Right lobe of liver (tissue), 6 donors: ENCODE results near the gene NUP93. TPM values are rescaled to one million over a fixed set of nuclear protein-coding genes. Genes with fewer than 3 reads are reported as not detected.

Source experiments
- ATAC-seq, 4 donors: fragments of 200-7000 bp; cut with Tn5 transposase; one replicate each; pipeline ENCODE4 v1.9.1; 2020; ENCODE audit warnings: mild to moderate bottlenecking in 4 of 4, moderate library complexity in 4 of 4
- DNase-seq, 3 donors: peaks; one replicate each; pipeline ENCODE4 v3.0.0-alpha.2; 2020
- H3K27ac ChIP-seq, 3 donors: fragments of 200-600 bp; one replicate each; pipeline ENCODE4 v1.8.0; 2022
- H3K27me3 ChIP-seq, 2 donors: fragments of 200-600 bp; one replicate each; pipeline ENCODE4 v1.8.0; 2022
- H3K36me3 ChIP-seq, 4 donors: fragments of 200-600 bp; sonication (generic) in 1 of 4; one replicate each; pipeline versions ENCODE4 v1.5.1 to v1.8.0; 2017 to 2022; ENCODE audit warnings: control low read depth in 1 of 4
- H3K4me1 ChIP-seq, 4 donors: fragments of 200-600 bp; sonication (generic) in 1 of 4; one replicate each; pipeline versions ENCODE4 v1.5.1 to v1.8.0; 2017 to 2022; ENCODE audit warnings: control low read depth in 1 of 4
- H3K4me3 ChIP-seq, 3 donors: fragments of 200-600 bp; one replicate each; pipeline ENCODE4 v1.8.0; 2022
- H3K9me3 ChIP-seq, 4 donors: fragments of 200-600 bp; sonication (generic) in 1 of 4; one replicate each; pipeline versions ENCODE4 v1.5.1 to v1.8.0; 2017 to 2022; ENCODE audit warnings: control low read depth in 1 of 4
- POLR2A ChIP-seq: fragments of 450-650 bp; IDR thresholded peaks from one replicate; pipeline ENCODE4 v1.6.1; 2017; ENCODE audit warnings: antibody characterized with exemption, mild to moderate bottlenecking
- WGBS: methylation state at CpG from one replicate; pipeline ENCODE4 v1.1.6; 2018; ENCODE audit warnings: low coverage, low lambda C conversion rate; ENCODE audit not compliant: insufficient coverage; ENCODE audit errors: missing lambda C conversion rate; 5-methylcytosine and 5-hydroxymethylcytosine counted together
- intact Hi-C, 2 donors: fragments of 100-400 bp; cut with DNase I; formaldehyde crosslinking; loops; one replicate each; pipeline versions ENCODE4 v1.11.2 to v1.14.1; 2022
- total RNA-seq, 6 experiments: library from RNA; depleted of rRNA in 2 of 6; stranded (reverse); fragments of >200 nt in 2 of 6; fragmentation: NEBNext Ultra II Directional in 3 of 6; extraction: Animal tissue kit (Norgen Biotek cat#: 25700) in 3 of 6; gene quantifications; one replicate each; pipeline versions ENCODE4 v1.1.0 to v1.2.4, GENCODE V29; 2016 to 2023
- TF ChIP-seq, protein P1 (sequence below), 4 donors: fragments of 200-600 bp in 3 of 4; fragments of 450-650 bp in 1 of 4; IDR thresholded peaks; one replicate each; pipeline versions ENCODE4 v1.5.1 to v1.8.0; 2016 to 2022; ENCODE audit warnings: antibody characterized with exemption in 4 of 4, mild to moderate bottlenecking in 2 of 4
- donor health status: DM: no; HTN: yes; CAD: no.
- donor health status: DM: no; HTN: no; CAD: no.
- donor health status: DM: no; HTN: no; CAD: no.
- donor health status: DM: no; HTN: yes; CAD: no.
- donor health status: DM: no; HTN: yes; CAD: no.

The NUP93 gene
- total RNA-seq, 6 experiments from 2014 or later = 8.3 to 17.0 (median 12.8) TPM

GRCh38 chr16:56879276-56879675, 149.3 kb downstream of the NUP93 start:
- Histone ChIP-seq H3K4me3 (no peak overlapping the region), H3K27ac (no peak overlapping the region), H3K36me3 (no peaks in the 10 kb centered on the region), H3K9me3 (no peaks in the 10 kb centered on the region), H3K27me3 (no peaks in the 10 kb centered on the region), H3K4me1 (no peaks in the 10 kb centered on the region)
- 54% methylated on average over 2 of the region's 9 CpGs for WGBS
- intact Hi-C loops = loop anchor here in 1 of 2 donors (10.0 kb wide), 1 partner anchor 76 kb away; no protein-coding TSS in a partner anchor
- ATAC-seq = no peak
- DNase-seq = no peak
- TF ChIP-seq, protein P1, sequence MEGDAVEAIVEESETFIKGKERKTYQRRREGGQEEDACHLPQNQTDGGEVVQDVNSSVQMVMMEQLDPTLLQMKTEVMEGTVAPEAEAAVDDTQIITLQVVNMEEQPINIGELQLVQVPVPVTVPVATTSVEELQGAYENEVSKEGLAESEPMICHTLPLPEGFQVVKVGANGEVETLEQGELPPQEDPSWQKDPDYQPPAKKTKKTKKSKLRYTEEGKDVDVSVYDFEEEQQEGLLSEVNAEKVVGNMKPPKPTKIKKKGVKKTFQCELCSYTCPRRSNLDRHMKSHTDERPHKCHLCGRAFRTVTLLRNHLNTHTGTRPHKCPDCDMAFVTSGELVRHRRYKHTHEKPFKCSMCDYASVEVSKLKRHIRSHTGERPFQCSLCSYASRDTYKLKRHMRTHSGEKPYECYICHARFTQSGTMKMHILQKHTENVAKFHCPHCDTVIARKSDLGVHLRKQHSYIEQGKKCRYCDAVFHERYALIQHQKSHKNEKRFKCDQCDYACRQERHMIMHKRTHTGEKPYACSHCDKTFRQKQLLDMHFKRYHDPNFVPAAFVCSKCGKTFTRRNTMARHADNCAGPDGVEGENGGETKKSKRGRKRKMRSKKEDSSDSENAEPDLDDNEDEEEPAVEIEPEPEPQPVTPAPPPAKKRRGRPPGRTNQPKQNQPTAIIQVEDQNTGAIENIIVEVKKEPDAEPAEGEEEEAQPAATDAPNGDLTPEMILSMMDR (IDR thresholded peaks at IDR 0.05) = no peak
- no peak for TF ChIP-seq POLR2A

GRCh38 chr16:56880176-56880575, 150.2 kb downstream of the NUP93 start:
- DNase-seq = no peak
- no peaks in the 10 kb centered on the region for H3K27me3 ChIP-seq
- H3K36me3 ChIP-seq = no peaks in the 10 kb centered on the region
- no peak overlapping the region for H3K4me3 ChIP-seq
- TF ChIP-seq, protein P1 (IDR thresholded peaks at IDR 0.05) = no peak
- TF ChIP-seq POLR2A = no peak
- H3K27ac ChIP-seq = no peak overlapping the region
- no CpG with 5 or more reads among the region's 12 CpGs for whole genome bisulfite sequencing
- no peak for ATAC-seq
- intact Hi-C loops = no loop called here
- no peaks in the 10 kb centered on the region for H3K4me1 ChIP-seq
- no peaks in the 10 kb centered on the region for H3K9me3 ChIP-seq

GRCh38 chr16:56880685-56881084, 150.8 kb downstream of the NUP93 start:
- intact Hi-C loops = no loop called here
- TF ChIP-seq POLR2A = no peak
- TF ChIP-seq, protein P1 (IDR thresholded peaks at IDR 0.05) = no peak
- DNase-seq = no peak
- Histone ChIP-seq H3K27ac (no peak overlapping the region), H3K4me3 (no peak overlapping the region), H3K4me1 (no peaks in the 10 kb centered on the region), H3K27me3 (no peaks in the 10 kb centered on the region), H3K9me3 (no peaks in the 10 kb centered on the region), H3K36me3 (no peaks in the 10 kb centered on the region)
- no peak for ATAC-seq
- WGBS = 67% methylated on average over 1 of the region's 4 CpGs

DNA sequence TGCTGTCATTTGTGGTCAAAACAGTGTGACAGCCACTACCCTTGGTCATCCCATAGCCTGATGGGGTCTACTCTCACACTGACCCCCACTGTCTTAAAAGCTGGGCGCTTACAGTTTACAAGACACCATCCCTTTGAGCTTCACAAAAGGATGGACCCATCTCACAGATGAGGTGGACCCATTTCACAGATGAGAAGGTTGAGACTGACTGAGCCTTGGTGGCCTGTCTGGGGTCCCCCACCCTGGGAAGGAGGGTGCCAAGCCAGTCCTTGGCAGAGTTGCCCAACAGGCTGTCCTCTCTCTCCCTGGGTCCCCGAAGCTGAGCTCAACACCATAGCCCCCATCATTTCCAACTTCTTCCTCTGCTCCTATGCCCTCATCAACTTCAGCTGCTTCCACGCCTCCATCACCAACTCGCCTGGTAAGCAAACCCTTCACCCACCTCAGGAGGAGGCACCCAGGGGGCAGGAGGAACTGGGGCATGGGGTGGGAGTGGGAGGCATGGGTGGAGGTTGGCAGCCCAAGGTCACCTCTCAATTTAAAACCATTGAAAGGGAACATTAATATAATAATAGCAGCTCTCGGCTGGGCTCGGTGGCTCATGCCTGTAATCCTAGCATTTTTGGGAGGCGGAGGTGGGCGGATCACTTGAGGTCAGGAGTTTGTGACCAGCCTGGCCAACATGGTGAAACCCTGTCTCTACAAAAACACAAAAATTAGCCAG, 152.3 kb downstream of the NUP93 start:
- WGBS = 64% methylated on average over 3 of the region's 8 CpGs
- ATAC-seq (no peak), DNase-seq (no peak)
- Histone ChIP-seq H3K4me3 (no peak overlapping the region), H3K36me3 (no peaks in the 10 kb centered on the region), H3K27me3 (no peaks in the 10 kb centered on the region), H3K27ac (no peak overlapping the region), H3K9me3 (no peaks in the 10 kb centered on the region), H3K4me1 (no peaks in the 10 kb centered on the region)
- TF ChIP-seq POLR2A = no peak
- TF ChIP-seq, protein P1 (IDR thresholded peaks at IDR 0.05) = no peak
- intact Hi-C loops = no loop called here
